GM12864 (cell line): ENCODE results near the gene NUFIP2.
"Not testable (repeated sequence)": the region's sequence is repeated elsewhere in the genome, so short reads cannot be mapped to it uniquely, and the experiment has no call there.

Experiments
- DNase-seq: peaks from one replicate; pipeline ENCODE4 v3.0.0-alpha.2; 2011; ENCODE audit warnings: low read depth
- H3K4me3 ChIP-seq: 2 replicates; pipeline ENCODE4 v1.5.1; 2011; ENCODE audit warnings: mild to moderate bottlenecking, low read depth, low read length, control low read depth
- CTCF ChIP-seq: IDR thresholded peaks from 2 replicates; pipeline ENCODE4 v1.5.1; 2011; ENCODE audit warnings: low read depth, mild to moderate bottlenecking, moderate library complexity, low read length, control low read depth, inconsistent platforms; ENCODE audit errors: missing control alignments

NUFIP2 gene

GRCh38 chr17:29293890-29294579 lies at the start of gene NUFIP2:
TSS of gene NUFIP2 (minus strand) at chr17:29294148. CDS start at chr17:29294059, 89 bp downstream.
- H3K4me3 ChIP-seq = peak within 1 kb of the TSS; percentile 77
- peak; percentile 95 for DNase-seq
- no peak for TF ChIP-seq CTCF

GRCh38 chr17:29342158-29342765 lies 48.3 kb upstream of the NUFIP2 start:
- TF ChIP-seq CTCF = no peak
- DNase-seq = no peak

GRCh38 chr17:29341726-29342125 lies 47.8 kb upstream of the NUFIP2 start:
- TF ChIP-seq CTCF = no peak
- no peak for DNase-seq
- no peak overlapping the region for H3K4me3 ChIP-seq

More at GRCh38 chr17:29342158-29342765, 48.3 kb upstream of the NUFIP2 start:
- no peak overlapping the region for H3K4me3 ChIP-seq

GRCh38 chr17:29339016-29339415 lies 45.1 kb upstream of the NUFIP2 start:
- not testable (repeated sequence) for H3K4me3 ChIP-seq, DNase-seq

- H3K4me3 ChIP-seq = no peak overlapping the region
- TF ChIP-seq CTCF = no peak
- no peak for DNase-seq
Observed at GRCh38 chr17:29331708-29332085, 37.7 kb upstream of the NUFIP2 start.

GRCh38 chr17:29331075-29331707 lies 37.2 kb upstream of the NUFIP2 start:
- H3K4me3 ChIP-seq = no peak overlapping the region
- DNase-seq = no peak
- TF ChIP-seq CTCF = no peak

GRCh38 chr17:29327412-29327811 lies 33.5 kb upstream of the NUFIP2 start:
- no peak overlapping the region for H3K4me3 ChIP-seq
- no peak for TF ChIP-seq CTCF
- no peak for DNase-seq
